Peyer's patch (tissue), 4 donors: ENCODE results near the gene CSK. TPM values are rescaled to one million over a fixed set of nuclear protein-coding genes. Genes with fewer than 3 reads are reported as not detected.

Experiments used
- DNase-seq, 3 donors: peaks; one replicate each; pipeline ENCODE4 v3.0.0-alpha.2; 2017 to 2019
- H3K27ac ChIP-seq, 4 donors: fragments of 200-600 bp; sonication (generic); one replicate each; pipeline ENCODE4 v1.5.1; 2016 to 2019
- H3K27me3 ChIP-seq, 2 donors: fragments of 200-600 bp; sonication (generic); one replicate each; pipeline ENCODE4 v1.5.1; 2019
- H3K36me3 ChIP-seq, 3 donors: fragments of 200-600 bp; sonication (generic); one replicate each; pipeline ENCODE4 v1.5.1; 2016 to 2019
- H3K4me1 ChIP-seq, 4 donors: fragments of 200-600 bp; sonication (generic); one replicate each; pipeline ENCODE4 v1.5.1; 2016 to 2019
- H3K4me3 ChIP-seq, 4 donors: fragments of 200-600 bp; sonication (generic); 1 replicate in 3 of 4; 2 replicates in 1 of 4; pipeline ENCODE4 v1.5.1; 2016 to 2019; ENCODE audit warnings: mild to moderate bottlenecking in 1 of 4
- H3K9me3 ChIP-seq, 4 donors: fragments of 200-600 bp; sonication (generic); one replicate each; pipeline ENCODE4 v1.5.1; 2016 to 2019; ENCODE audit warnings: mild to moderate bottlenecking in 1 of 4
- POLR2A ChIP-seq, 2 donors: fragments of 450-650 bp; IDR thresholded peaks; one replicate each; pipeline ENCODE4 v1.5.1; 2017; ENCODE audit warnings: antibody characterized with exemption in 2 of 2, mild to moderate bottlenecking in 2 of 2, moderate library complexity in 2 of 2
- total RNA-seq, 4 donors: library from RNA; depleted of rRNA; stranded (reverse); fragments of >200 nt; gene quantifications; one replicate each; pipeline ENCODE4 v1.1.0, GENCODE V29; 2016
- TF ChIP-seq, protein P1 (sequence below), 6 experiments: fragments of 450-650 bp in 4 of 6; fragments of 200-600 bp in 2 of 6; sonication (generic) in 1 of 6; IDR thresholded peaks; one replicate each; pipeline ENCODE4 v1.5.1; 2017 to 2019; ENCODE audit warnings: antibody characterized with exemption in 6 of 6, mild to moderate bottlenecking in 3 of 6, moderate library complexity in 1 of 6

CSK gene
- total RNA-seq, 4 donors from 2014 or later: 53.8 to 122 (median 66.2) TPM

DNA sequence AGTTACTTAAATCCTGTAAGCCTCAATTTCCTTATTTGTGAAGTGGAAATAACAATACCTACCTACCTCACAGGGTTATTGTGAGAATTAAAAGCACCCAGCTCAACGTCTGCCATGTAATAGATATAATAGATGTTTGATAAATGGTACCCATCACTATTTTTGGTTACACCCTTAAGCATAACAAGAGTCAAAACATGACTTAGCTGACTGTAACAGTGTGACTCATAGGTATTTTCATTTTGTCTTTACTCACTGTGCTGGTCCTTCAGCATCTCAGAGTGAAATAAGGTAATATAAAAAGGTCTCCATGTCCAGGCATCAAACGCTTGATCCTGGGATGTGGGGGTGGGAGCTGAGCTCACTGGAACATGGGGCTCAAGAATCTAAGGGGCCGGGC, 47.6 kb downstream of the CSK start:
- Histone ChIP-seq H3K36me3 (no peaks in the 10 kb centered on the region), H3K9me3 (no peaks in the 10 kb centered on the region), H3K27ac (no peak overlapping the region), H3K4me1 (peaks cover 0 to 34% (median 2%) of the 10 kb centered on the region in 4 donors), H3K4me3 (no peak overlapping the region), H3K27me3 (peaks cover 0 to 5% of the 10 kb centered on the region in 2 donors)
- TF ChIP-seq, protein P1, sequence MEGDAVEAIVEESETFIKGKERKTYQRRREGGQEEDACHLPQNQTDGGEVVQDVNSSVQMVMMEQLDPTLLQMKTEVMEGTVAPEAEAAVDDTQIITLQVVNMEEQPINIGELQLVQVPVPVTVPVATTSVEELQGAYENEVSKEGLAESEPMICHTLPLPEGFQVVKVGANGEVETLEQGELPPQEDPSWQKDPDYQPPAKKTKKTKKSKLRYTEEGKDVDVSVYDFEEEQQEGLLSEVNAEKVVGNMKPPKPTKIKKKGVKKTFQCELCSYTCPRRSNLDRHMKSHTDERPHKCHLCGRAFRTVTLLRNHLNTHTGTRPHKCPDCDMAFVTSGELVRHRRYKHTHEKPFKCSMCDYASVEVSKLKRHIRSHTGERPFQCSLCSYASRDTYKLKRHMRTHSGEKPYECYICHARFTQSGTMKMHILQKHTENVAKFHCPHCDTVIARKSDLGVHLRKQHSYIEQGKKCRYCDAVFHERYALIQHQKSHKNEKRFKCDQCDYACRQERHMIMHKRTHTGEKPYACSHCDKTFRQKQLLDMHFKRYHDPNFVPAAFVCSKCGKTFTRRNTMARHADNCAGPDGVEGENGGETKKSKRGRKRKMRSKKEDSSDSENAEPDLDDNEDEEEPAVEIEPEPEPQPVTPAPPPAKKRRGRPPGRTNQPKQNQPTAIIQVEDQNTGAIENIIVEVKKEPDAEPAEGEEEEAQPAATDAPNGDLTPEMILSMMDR (IDR thresholded peaks at IDR 0.05): no peak
- TF ChIP-seq POLR2A (IDR thresholded peaks at IDR 0.05): no peak
- DNase-seq: no peak

DNA sequence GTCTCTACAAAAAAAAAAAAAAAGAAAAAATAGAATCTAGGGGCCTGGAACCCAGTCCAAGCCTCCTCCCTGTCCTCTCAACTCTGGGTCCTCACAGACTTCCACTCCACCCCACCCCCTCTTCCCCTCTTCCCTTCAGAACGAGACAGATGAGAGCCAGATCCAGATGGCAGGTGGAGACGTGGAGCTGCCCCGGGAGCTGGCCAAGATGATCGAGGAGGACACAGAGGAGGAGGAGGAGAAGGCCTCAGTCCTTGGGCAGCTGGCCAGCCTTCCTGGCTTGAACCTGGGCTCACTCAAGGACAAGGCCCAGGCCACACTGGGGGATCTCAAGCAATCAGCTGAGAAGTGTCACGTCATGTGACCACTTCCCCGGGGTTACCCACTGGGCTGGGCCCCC, 48.1 kb downstream of the CSK start:
- H3K27me3 ChIP-seq: peaks cover 0 to 5% of the 10 kb centered on the region in 2 donors
- no peak overlapping the region for H3K27ac ChIP-seq
- no peaks in the 10 kb centered on the region for H3K9me3 ChIP-seq
- H3K4me1 ChIP-seq: peaks cover 0 to 34% (median 2%) of the 10 kb centered on the region in 4 donors
- no peak overlapping the region for H3K4me3 ChIP-seq
- H3K36me3 ChIP-seq: no peaks in the 10 kb centered on the region
- DNase-seq: no peak
- TF ChIP-seq POLR2A (IDR thresholded peaks at IDR 0.05): no peak
- TF ChIP-seq, protein P1 (IDR thresholded peaks at IDR 0.05): no peak

DNA sequence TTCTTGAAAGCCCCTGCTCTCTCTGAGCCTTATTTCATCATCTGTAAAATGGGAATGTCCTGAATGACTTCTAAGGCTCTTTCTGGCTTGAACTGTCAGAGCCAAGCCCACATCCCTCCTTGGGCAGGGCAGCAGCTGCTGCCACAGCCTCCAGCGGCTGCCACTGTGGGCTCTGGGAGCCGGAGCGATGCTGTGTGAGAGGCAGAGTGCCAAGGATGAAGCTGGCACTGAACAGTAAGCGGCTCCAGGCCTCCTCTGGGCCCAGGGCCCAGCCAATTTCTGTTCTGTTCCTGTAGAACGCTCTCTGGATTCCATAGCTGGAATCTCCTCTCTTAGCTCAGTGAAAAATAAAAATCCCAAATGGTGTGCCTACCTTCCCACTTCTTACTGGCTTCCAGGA, 49.0 kb downstream of the CSK start:
- Histone ChIP-seq H3K9me3 (no peaks in the 10 kb centered on the region), H3K4me3 (no peak overlapping the region), H3K27me3 (peaks cover 0 to 5% of the 10 kb centered on the region in 2 donors), H3K36me3 (no peaks in the 10 kb centered on the region), H3K27ac (no peak overlapping the region), H3K4me1 (peaks cover 0 to 34% (median 2%) of the 10 kb centered on the region in 4 donors)
- DNase-seq: no peak
- TF ChIP-seq, protein P1 (IDR thresholded peaks at IDR 0.05): no peak
- TF ChIP-seq POLR2A (IDR thresholded peaks at IDR 0.05): no peak

DNA sequence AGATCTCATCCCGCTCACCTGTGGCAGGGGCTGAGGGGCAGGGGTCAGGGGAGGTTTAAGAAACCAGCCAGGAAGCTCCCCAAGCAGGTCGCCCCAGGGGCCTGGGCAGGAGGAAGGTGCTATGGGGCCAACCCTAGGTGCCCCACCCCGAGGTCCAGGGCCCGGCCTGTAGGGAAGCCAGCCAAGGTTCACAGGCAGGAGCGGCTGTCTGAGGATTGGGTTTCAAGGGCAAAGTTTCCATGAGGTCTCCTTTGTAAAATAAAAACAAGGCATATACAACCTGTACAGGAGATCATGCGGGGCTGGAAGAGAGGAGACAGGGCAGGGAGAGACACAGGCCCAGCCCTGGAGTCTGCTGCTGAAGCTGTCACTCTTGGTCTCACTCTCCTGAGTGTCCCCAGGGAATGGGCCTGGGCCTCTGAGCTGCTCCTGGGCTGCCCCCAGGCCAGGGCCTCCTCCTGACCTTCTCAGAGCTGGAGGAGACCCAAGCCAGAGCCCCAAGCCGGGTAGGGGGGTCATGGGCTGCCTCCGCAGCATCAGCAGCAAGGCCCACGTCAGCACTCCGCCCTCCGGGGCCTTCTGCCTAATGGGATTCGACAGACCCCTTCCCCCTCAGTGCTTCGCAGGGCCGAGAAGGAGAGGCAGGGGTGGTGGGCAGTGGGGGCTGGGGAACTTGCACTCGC, 50.1 kb downstream of the CSK start:
- Histone ChIP-seq H3K27ac (peak overlapping the region in 3 of 4 donors; percentile 27 to 79 (median 51)), H3K36me3 (peaks cover 0 to 11% (median 0%) of the 10 kb centered on the region in 3 donors), H3K9me3 (no peaks in the 10 kb centered on the region), H3K4me1 (peaks cover 0 to 23% (median 0%) of the 10 kb centered on the region in 4 donors), H3K4me3 (no peak overlapping the region), H3K27me3 (peaks cover 0 to under 1% of the 10 kb centered on the region in 2 donors)
- TF ChIP-seq, protein P1 (IDR thresholded peaks at IDR 0.05): no peak
- no peak for TF ChIP-seq POLR2A (IDR thresholded peaks at IDR 0.05)
- peak in 2 of 3 donors; percentile 81 to 83 for DNase-seq

DNA sequence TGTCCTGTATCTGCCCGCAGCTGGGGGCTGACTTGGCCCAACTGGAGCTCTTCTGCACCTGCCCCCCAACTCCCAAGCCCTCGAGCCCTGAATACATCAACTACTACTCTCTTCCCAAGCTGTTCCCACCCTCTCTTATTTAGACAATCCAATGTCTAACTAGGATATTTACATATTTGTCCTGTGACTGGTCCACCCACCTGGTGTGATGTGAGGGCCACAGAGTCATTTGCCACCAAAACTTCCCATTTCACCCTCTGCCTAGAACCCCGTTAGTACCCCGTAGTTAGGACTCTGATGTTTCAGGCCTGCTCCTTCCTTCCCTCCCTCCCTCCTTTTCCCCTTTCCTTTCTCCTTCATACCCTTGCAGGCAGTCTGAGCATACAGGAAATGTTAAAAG, 50.9 kb downstream of the CSK start:
- H3K9me3 ChIP-seq: no peaks in the 10 kb centered on the region
- peak overlapping the region in 1 of 4 donors; percentile 79 for H3K27ac ChIP-seq
- no peak for DNase-seq
- peaks cover 0 to 14% (median 0%) of the 10 kb centered on the region in 3 donors for H3K36me3 ChIP-seq
- TF ChIP-seq, protein P1 (IDR thresholded peaks at IDR 0.05): no peak
- no peak for TF ChIP-seq POLR2A (IDR thresholded peaks at IDR 0.05)
- no peak overlapping the region for H3K4me3 ChIP-seq
- H3K4me1 ChIP-seq: peaks cover 0 to 22% (median 0%) of the 10 kb centered on the region in 4 donors
- H3K27me3 ChIP-seq: no peaks in the 10 kb centered on the region
